ENCODE measurements around the gene DYRK1B. TPM values are rescaled to one million over a fixed set of nuclear protein-coding genes. Genes with fewer than 3 reads are reported as not detected.
A peak's percentile ranks its signal among the peaks of the same experiment; 100 is the strongest.

The DYRK1B gene
- total and polyA plus RNA-seq, 7 donors: 6.6 to 11.4 (median 8.6) TPM

GRCh38 chr19:39840492-39840891, 6.5 kb upstream of the DYRK1B start:
- H3K9me3 ChIP-seq: no peaks in the 10 kb centered on the region
- H3K27me3 ChIP-seq: no peaks in the 10 kb centered on the region
- H3K27ac ChIP-seq: no peak overlapping the region
- TF ChIP-seq EP300 (IDR thresholded peaks at IDR 0.05): no peak
- TF ChIP-seq POLR2AphosphoS5 (IDR thresholded peaks at IDR 0.05): no peak
- TF ChIP-seq POLR2A (IDR thresholded peaks at IDR 0.05): no peak
- H3K4me3 ChIP-seq: no peak overlapping the region
- H3K4me1 ChIP-seq: peaks cover 0 to 25% (median 20%) of the 10 kb centered on the region in 4 donors
- no peak for DNase-seq
- 91 to 93% methylated on average over 17 of the region's 17 CpGs for whole genome bisulfite sequencing, 2 donors
- peaks cover 24 to 49% (median 30%) of the 10 kb centered on the region in 4 donors for H3K36me3 ChIP-seq
- intact Hi-C loops (cut with DNase I): no loop called here

- TF ChIP-seq POLR2AphosphoS5 (IDR thresholded peaks at IDR 0.05) (no peak), EP300 (IDR thresholded peaks at IDR 0.05) (no peak), POLR2A (IDR thresholded peaks at IDR 0.05) (no peak), CTCF (IDR thresholded peaks at IDR 0.05) (no peak)
- 86 to 91% methylated on average over 13 of the region's 13 CpGs for WGBS, 2 donors
- intact Hi-C loops (cut with DNase I): no loop called here
- no peak for DNase-seq
- peaks cover 24 to 55% (median 31%) of the 10 kb centered on the region in 4 donors for H3K36me3 ChIP-seq
- H3K9me3 ChIP-seq: no peaks in the 10 kb centered on the region
- no peak overlapping the region for H3K4me3 ChIP-seq
- H3K27ac ChIP-seq: no peak overlapping the region
- no peaks in the 10 kb centered on the region for H3K27me3 ChIP-seq
- peaks cover 0 to 18% (median 13%) of the 10 kb centered on the region in 4 donors for H3K4me1 ChIP-seq
These were observed 5.8 kb upstream of the DYRK1B start for GRCh38 chr19:39839678-39840327.

GRCh38 chr19:39838569-39838968, 4.6 kb upstream of the DYRK1B start:
- intact Hi-C loops (cut with DNase I): no loop called here
- Histone ChIP-seq H3K27ac (no peak overlapping the region), H3K4me1 (peaks cover 0 to 11% (median 8%) of the 10 kb centered on the region in 4 donors), H3K4me3 (no peak overlapping the region), H3K36me3 (peaks cover 24 to 58% (median 31%) of the 10 kb centered on the region in 4 donors), H3K27me3 (no peaks in the 10 kb centered on the region), H3K9me3 (no peaks in the 10 kb centered on the region)
- WGBS, 2 donors: 80 to 91% methylated on average over 4 of the region's 4 CpGs
- no peak for DNase-seq
- no peak for TF ChIP-seq CTCF (IDR thresholded peaks at IDR 0.05)
- no peak for TF ChIP-seq EP300 (IDR thresholded peaks at IDR 0.05)
- no peak for TF ChIP-seq POLR2A (IDR thresholded peaks at IDR 0.05)
- TF ChIP-seq POLR2AphosphoS5 (IDR thresholded peaks at IDR 0.05): no peak

- H3K9me3 ChIP-seq: no peaks in the 10 kb centered on the region
- no peak overlapping the region for H3K27ac ChIP-seq
- no peak for DNase-seq
- intact Hi-C loops (cut with DNase I): no loop called here
- no peaks in the 10 kb centered on the region for H3K27me3 ChIP-seq
- no peak overlapping the region for H3K4me3 ChIP-seq
- no peak for TF ChIP-seq POLR2AphosphoS5 (IDR thresholded peaks at IDR 0.05)
- TF ChIP-seq EP300 (IDR thresholded peaks at IDR 0.05): no peak
- no peak for TF ChIP-seq CTCF (IDR thresholded peaks at IDR 0.05)
- no peak for TF ChIP-seq POLR2A (IDR thresholded peaks at IDR 0.05)
- peaks cover 24 to 58% (median 31%) of the 10 kb centered on the region in 4 donors for H3K36me3 ChIP-seq
- WGBS, 2 donors: 95 to 97% methylated on average over 3 of the region's 3 CpGs
- peaks cover 0 to 12% (median 9%) of the 10 kb centered on the region in 4 donors for H3K4me1 ChIP-seq
These were observed 4.0 kb upstream of the DYRK1B start for GRCh38 chr19:39837978-39838377.

GRCh38 chr19:39834287-39834841, 402 bp upstream of the DYRK1B start:
- 44 to 48% methylated on average over 19 of the region's 19 CpGs for WGBS, 2 donors
- Histone ChIP-seq H3K36me3 (peaks cover 31 to 73% (median 40%) of the 10 kb centered on the region in 4 donors), H3K27me3 (no peaks in the 10 kb centered on the region), H3K4me3 (peak overlapping the region in 3 of 4 donors; percentile 85 to 96 (median 91)), H3K9me3 (no peaks in the 10 kb centered on the region), H3K27ac (peak overlapping the region; percentile 79 to 92 (median 84)), H3K4me1 (peaks cover 0 to 24% (median 22%) of the 10 kb centered on the region in 4 donors)
- TF ChIP-seq CTCF (IDR thresholded peaks at IDR 0.05) (no peak), EP300 (IDR thresholded peaks at IDR 0.05) (no peak), POLR2A (IDR thresholded peaks at IDR 0.05) (no peak), POLR2AphosphoS5 (IDR thresholded peaks at IDR 0.05) (no peak)
- intact Hi-C loops (cut with DNase I): loop anchor here (5.0 kb wide), 1 partner anchor 138 kb away; the partner anchor contains the start of gene PSMC4
- peak; percentile 68 for DNase-seq
